Gastrocnemius medialis (tissue), 4 donors: ENCODE results near the gene STK11IP.

ENCODE experiments used
- POLR2A ChIP-seq, 2 donors: fragments of 450-650 bp; IDR thresholded peaks; one replicate each; pipeline ENCODE4 v1.6.1; 2017; ENCODE audit warnings: antibody characterized with exemption in 2 of 2, mild to moderate bottlenecking in 2 of 2, moderate library complexity in 2 of 2
- TF ChIP-seq, protein P1 (sequence below), 5 experiments: fragments of 450-650 bp in 3 of 5; fragments of 200-600 bp in 2 of 5; sonication (generic) in 2 of 5; IDR thresholded peaks in 4 of 5; conservative IDR thresholded peaks in 1 of 5; 1 replicate in 4 of 5; 2 replicates in 1 of 5; pipeline ENCODE4 v1.5.1; 2016 to 2019; ENCODE audit warnings: antibody characterized with exemption in 5 of 5, mild to moderate bottlenecking in 3 of 5, moderate library complexity in 3 of 5

DNA sequence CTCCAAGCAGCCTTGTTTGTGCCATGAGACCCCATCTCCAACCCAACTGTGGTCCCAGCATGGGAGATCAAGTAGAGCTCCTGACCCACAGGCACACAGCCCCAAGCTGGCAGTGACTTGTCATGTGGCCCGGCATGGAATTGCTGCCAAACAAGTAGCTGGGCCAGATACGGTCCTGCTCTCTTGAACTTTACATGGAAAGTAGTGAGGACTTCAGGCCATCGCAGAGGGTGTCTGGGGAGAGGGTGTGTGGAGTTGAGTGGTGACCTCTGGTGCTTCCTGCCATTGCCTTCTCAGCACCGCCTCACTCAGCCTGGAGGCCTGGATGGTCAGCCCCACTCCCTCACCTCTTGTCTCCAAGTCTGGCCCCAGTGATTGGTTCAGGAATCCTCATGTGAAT, 18.9 kb downstream of the STK11IP start:
- TF ChIP-seq, protein P1, sequence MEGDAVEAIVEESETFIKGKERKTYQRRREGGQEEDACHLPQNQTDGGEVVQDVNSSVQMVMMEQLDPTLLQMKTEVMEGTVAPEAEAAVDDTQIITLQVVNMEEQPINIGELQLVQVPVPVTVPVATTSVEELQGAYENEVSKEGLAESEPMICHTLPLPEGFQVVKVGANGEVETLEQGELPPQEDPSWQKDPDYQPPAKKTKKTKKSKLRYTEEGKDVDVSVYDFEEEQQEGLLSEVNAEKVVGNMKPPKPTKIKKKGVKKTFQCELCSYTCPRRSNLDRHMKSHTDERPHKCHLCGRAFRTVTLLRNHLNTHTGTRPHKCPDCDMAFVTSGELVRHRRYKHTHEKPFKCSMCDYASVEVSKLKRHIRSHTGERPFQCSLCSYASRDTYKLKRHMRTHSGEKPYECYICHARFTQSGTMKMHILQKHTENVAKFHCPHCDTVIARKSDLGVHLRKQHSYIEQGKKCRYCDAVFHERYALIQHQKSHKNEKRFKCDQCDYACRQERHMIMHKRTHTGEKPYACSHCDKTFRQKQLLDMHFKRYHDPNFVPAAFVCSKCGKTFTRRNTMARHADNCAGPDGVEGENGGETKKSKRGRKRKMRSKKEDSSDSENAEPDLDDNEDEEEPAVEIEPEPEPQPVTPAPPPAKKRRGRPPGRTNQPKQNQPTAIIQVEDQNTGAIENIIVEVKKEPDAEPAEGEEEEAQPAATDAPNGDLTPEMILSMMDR (IDR thresholded peaks at IDR 0.05 in 4 of 5, conservative IDR thresholded peaks at IDR 0.05 in 1 of 5), result no peak
- no peak for TF ChIP-seq POLR2A (IDR thresholded peaks at IDR 0.05)
